Bronchial epithelial cell (primary cell): ENCODE results near the gene TEX2. TPM values are rescaled to one million over a fixed set of nuclear protein-coding genes. Genes with fewer than 3 reads are reported as not detected.
A peak's percentile ranks its signal among the peaks of the same experiment; 100 is the strongest.

Experiments
- DNase-seq: peaks from one replicate; pipeline ENCODE4 v3.0.0-alpha.2; 2010; ENCODE audit warnings: low read depth
- FAIRE-seq: peaks from 2 replicates; lab custom pipeline; 2011; peaks lifted over from hg19 to GRCh38; lab: Jason Lieb, UNC
- H3K27me3 ChIP-seq: 2 replicates; pipeline ENCODE4 v1.5.1; 2011; ENCODE audit warnings: low read length; ENCODE audit not compliant: control insufficient read depth, insufficient read depth
- H3K36me3 ChIP-seq: 2 replicates; pipeline ENCODE4 v1.5.1; 2011; ENCODE audit warnings: low read length; ENCODE audit not compliant: control insufficient read depth, insufficient read depth
- H3K4me3 ChIP-seq: 2 replicates; pipeline ENCODE4 v1.5.1; 2011; ENCODE audit warnings: mild to moderate bottlenecking, low read depth, low read length, control low read depth
- CTCF ChIP-seq: IDR thresholded peaks from 2 replicates; pipeline ENCODE4 v1.5.1; 2011; ENCODE audit warnings: mild to moderate bottlenecking, moderate library complexity, low read length, control low read depth, inconsistent platforms; ENCODE audit not compliant: insufficient read depth, severe bottlenecking
- total RNA-seq: library from RNA; depleted of rRNA; stranded (reverse); fragments of >200 nt; gene quantifications from 2 replicates; pipeline ENCODE4 v1.2.1, GENCODE V29; 2014

TEX2 gene
- total RNA-seq, 1 donor from 2014 or later, result 14.7 TPM

DNA sequence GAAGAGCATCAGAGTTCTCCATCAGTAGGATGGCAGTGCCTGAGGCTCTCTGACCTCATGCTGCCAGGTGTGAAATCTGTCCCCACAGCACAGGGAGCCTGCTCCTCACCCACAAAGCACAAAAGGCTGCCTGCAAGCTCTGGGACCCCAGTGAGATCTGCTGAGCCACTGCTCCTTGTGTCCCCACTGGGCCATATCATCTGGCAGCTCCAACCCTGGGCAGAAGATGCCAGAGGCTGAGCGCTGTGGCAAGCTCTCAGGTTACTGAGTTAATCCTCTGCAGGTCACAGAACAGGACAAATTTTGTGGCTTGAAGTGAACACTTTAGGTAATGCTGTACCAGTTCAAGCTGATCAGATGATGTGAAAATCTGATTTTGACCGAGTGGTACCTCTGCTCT is 106.4 kb downstream of the TEX2 start:
- no peak for FAIRE-seq

DNA sequence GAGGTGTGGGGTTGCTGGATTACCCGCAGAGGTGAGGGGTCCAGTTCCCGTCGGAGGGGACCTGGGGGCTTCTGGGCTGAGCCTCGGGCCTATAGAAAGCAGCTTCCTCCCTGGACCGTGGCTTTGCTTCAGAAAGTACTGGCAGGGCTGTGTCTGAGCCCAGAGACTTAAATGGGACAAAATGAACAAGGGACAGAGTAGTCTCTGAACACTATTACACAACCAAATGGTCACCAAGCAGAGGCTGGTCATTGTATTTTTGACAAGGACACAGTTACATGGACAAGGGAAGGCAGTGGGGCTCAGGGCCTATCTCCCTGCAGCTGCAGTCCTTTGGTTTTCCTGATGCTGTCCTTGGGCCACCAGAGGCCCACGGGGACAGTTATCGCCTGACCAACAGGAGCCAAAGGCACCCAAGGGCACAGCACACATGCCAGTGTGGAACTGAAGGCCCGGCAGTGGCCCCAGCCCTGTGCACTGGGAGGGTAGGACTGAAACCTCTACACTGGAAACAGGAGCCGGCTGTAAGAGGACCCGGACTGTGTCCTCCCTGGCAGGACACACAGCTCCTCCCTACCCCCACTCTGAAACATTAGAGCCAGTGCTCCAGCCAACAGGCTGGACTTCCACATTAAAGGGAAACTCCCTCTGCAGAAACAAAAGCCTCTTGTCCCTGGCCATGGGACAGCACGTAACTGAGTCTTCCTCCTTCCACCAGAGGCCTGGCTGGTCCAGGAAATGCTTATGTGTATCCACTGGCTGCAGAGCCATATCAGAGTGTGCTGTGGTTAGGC is 107.1 kb downstream of the TEX2 start:
- H3K4me3 ChIP-seq, result no peak overlapping the region
- TF ChIP-seq CTCF, result no peak
- no peak for FAIRE-seq
- H3K27me3 ChIP-seq, result no peaks in the 10 kb centered on the region
- peaks cover 10% of the 10 kb centered on the region for H3K36me3 ChIP-seq
- no peak for DNase-seq

More for the DNA sequence above, 106.4 kb downstream of the TEX2 start:
- H3K27me3 ChIP-seq, result no peaks in the 10 kb centered on the region
- TF ChIP-seq CTCF, result no peak
- DNase-seq, result no peak
- peaks cover 10% of the 10 kb centered on the region for H3K36me3 ChIP-seq
- no peak overlapping the region for H3K4me3 ChIP-seq

- DNase-seq (no peak), FAIRE-seq (peak; percentile 52)
- Histone ChIP-seq H3K4me3 (no peak overlapping the region), H3K36me3 (peaks cover 12% of the 10 kb centered on the region), H3K27me3 (no peaks in the 10 kb centered on the region)
- TF ChIP-seq CTCF, result no peak
These were observed 107.9 kb downstream of the TEX2 start for GRCh38 chr17:64155129-64155528.

- Histone ChIP-seq H3K4me3 (no peak overlapping the region), H3K27me3 (no peaks in the 10 kb centered on the region), H3K36me3 (peaks cover 12% of the 10 kb centered on the region)
- no peak for DNase-seq
- no peak for FAIRE-seq
- no peak for TF ChIP-seq CTCF
These were observed 108.3 kb downstream of the TEX2 start for GRCh38 chr17:64154717-64155116.

DNA sequence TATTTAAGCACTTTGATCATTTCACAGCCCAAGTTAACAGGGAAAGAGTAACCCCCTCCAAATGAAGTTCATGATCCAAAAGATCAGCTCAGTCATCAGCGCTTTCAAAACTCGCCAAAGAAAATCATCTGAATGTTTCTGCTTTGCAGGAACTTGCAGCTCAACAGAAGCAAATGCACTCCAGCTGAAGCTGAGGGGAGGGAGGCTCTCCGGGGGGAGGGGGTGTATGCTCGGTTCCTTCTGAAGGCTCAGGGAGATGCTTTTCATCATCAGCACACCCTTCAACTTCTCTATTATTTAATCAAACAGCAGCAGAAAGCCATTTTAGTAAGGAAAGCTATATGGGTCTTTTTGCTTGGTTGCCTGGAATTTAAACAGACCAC is 108.8 kb downstream of the TEX2 start:
- H3K36me3 ChIP-seq, result peaks cover 12% of the 10 kb centered on the region
- no peaks in the 10 kb centered on the region for H3K27me3 ChIP-seq
- DNase-seq (no peak), FAIRE-seq (no peak)
- no peak for TF ChIP-seq CTCF
- H3K4me3 ChIP-seq, result no peak overlapping the region
